Umbilical cord (tissue), 2 donors: ENCODE results near the gene FBLN2. TPM values are rescaled to one million over a fixed set of nuclear protein-coding genes. Genes with fewer than 3 reads are reported as not detected.

Experiments
- DNase-seq: peaks from one replicate; pipeline ENCODE4 v3.0.0-alpha.2; 2015; ENCODE audit warnings: low spot score
- total RNA-seq: library from RNA; depleted of rRNA; stranded (reverse); fragments of >200 nt; gene quantifications from one replicate; pipeline ENCODE4 v1.2.3, GENCODE V29; 2014; ENCODE audit warnings: low replicate concordance; ENCODE audit not compliant: insufficient read depth

The FBLN2 gene
- total RNA-seq, 1 donor from 2014 or later, result 309 TPM

DNA sequence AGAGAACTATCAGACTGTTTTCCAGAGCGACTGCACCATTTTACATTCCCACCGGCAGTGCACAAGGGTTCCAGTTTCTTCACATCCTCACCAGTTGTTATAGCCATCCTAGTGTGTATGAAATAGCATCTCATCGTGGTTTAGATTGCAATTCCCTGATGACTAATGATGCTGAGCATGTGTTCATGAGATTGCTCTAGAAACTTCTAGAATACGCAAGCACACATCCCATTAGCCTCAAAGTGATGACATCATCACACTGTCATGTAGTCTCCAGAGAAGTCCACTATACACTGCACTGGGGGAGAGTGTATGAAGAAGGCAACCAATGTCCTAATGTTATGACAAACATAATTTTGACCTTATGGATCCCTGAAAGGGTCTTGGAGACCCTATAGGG, 30.1 kb downstream of the FBLN2 start:
- DNase-seq, result no peak

DNA sequence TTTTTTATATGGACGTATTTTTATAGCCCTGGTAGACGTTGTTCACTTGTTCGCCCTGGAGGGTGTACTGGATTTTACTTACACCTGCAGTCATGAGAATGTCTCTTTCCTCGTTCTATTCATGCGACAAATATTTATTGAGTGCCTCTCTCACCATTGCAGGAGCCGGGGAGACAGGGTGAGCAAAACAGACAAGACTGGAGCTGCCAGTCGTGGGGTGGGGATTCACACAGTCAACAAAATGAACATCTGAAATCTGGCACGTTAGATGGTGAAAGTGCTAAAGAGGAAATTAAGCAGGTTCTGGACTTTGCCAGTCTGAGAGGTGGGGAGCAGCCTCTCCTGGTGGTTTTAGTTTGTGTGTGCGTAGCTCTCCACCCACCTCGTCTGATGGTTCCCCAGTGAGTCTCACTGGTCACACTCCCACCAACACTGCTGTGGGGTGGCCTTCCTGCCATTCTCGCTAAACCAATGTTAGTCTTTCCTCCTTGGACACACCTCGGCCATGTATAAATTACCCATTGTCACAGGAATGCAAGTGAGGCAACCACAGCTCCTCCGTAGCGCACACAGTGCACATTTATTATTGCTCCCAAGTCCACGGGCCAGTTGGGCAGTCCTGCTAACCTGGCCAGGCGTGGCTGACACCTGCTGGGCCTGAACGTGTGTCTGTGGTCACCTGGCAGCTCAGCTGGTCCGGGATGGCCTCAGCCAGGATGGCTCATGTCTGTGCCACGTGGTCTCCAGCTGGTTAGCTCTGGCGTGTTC, 31.5 kb downstream of the FBLN2 start:
- no peak for DNase-seq

DNA sequence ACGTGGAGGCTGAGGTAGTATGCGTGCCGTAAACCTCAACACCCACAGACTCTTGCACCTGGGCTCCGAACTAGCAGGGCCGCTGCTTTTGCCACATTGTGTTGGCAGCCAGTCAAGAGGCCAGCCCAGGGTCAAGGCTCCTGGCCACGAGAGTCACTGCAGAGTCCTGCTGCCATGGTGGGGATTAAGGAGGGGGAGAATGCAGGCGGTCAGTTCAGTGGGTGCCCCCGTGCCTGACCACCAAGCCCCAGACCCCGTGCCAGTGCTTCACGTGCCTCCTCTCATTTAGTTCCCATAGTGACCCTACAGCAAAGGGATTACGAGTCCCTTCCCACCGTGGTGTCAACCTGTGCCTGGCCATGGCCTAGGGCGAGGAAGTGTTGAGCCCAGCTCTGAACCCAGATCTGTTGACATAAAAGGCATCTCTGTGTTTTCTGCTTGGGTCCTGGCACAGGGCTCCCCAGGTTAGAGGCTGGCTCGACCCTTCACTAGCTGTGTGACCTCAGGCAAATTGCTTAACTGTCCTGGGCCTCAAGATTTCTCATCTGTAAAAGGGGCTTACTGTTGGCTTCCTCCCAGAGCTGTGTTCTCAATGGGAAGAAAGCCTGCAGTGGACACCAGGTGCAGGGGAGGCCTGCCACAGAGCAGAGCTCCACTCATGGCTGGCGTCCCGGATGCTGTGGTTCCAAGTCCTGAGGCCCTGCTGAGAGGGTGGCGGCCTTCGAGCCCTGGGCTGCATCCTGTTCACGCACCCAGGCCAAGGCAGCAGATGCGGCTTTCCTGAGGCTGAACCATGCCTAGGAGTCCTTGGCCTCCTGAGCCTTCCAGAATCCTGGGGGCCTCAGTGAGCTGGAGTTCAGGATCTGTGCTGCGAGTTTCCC, 32.8 kb downstream of the FBLN2 start:
- no peak for DNase-seq

DNA sequence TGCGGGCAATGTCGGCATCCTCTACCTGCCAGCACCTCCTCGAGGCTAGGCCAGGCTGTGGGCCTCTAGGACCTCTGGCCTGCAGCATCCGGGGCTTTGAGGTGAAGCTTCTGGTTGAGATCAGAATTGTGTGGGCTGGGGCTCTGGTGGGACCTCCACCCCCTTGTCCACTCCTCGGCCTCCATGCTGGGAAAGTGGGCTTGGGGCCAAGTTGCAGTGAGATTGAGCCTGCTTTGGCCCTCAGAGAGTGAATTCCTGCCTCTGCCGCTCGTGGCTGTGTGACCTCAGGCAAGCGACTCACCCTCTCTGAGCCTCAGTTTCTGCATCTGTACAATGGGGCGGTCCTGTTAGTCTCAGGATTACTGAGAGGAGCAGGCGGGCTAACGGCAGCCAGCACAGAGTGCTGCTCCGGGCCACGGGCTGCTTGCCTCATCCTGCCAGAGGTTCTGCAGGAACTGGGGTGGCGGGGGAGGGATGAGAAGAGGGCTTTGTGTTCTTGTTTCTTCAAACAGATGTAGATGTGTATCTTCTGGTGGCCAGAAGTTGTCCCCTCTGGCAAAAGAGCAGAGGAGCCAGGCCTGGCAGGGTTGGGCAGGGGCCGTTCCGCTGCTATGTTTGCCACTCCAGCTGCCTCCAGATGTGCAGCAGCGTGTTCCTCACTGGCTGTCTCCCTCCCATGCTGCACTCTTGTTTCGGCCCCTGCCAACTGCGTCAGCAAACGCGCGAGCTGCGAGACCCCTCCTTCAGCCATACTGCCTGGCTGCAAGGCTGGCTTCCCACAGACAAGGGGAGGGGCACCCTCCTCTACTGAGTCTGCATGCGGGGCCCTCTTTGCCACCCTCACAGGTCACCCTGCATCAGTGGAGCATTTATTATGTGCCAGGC, 33.7 kb downstream of the FBLN2 start:
- no peak for DNase-seq

DNA sequence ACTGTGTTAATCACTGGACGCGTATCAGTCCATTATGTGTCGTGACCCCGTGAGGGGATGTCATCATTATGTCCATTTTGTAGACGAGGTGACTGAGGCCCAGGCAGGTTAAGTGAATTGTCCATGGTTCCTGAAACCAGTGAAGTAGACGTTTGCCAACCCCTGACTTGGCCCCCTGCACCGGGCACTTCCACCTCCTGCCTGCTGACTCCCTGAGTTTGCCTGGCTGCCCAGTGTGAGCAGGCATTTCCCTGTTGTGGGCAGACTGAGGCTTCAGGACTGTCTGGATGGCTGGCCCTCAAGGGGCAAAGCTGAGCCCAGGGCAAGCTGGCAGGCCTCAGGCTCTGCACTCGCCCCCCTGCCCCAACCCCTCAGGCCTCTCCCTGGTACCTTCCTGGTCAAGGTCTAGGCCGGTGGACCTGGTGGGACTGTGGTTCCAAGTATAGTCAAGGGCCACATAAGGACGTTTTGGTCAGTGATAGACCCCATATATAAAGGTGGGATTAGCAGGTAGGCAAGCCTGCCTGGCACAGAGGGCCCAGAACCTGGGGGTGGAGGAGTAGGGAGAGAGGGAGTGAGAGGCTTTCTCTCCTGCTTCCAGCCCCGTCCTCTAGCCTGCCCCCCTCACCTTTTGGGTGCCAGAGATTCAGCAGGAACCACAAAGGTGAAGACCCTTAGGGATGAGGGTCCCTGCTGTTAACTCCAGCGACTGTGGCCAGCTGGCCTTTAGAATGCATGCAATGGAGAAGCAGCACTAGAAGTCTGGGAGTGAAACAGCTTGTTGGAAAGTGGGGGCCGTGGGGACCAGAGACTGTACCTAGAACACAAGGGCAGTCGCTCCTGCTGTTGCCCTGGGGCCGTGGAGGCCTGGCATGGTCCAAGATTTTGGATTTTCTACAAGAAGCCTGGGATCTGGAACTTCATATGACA, 34.6 kb downstream of the FBLN2 start:
- DNase-seq, result no peak

DNA sequence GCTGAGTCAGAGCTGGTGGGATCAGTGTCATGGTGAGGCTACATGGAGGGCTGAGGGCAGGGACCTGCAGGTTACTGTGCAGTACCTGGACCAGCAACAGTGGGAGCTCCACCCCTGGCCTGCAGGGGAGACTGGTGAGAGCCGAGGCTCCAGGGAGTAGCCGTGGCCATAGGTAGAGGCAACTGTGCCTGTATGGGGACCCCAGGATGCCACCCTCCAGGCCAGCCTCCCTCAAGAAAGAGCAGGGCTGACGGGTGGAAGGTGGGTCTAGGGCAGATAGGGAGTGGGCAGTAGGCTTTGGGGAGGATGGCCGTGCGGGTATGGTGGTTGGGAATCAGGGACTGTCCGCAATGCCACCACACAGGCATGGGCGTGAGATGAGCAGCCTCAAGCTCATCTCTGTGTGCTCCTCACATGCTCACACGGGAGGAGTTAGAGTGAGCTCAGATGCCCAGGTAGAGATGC, 35.5 kb downstream of the FBLN2 start:
- DNase-seq, result no peak

DNA sequence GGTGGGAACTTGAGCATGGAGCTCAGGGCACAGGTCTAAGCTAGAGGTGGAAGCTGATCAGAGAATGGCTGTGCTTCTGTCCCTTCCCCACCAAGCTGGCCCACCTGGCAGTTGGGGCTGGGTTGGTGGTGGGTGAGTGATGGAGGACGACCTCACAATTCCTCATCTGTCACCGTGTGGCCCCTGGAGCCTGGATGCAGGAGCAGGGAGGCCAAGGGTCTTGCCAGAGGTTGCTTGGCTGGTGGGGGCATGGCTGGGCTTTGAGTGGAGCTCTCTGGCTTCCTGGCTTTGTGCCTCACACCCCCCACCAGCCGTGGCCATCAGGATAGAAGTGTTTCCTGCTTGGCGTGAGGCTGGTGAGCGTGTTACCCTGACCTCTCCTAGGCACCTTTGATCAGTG, 36.0 kb downstream of the FBLN2 start:
- no peak for DNase-seq

DNA sequence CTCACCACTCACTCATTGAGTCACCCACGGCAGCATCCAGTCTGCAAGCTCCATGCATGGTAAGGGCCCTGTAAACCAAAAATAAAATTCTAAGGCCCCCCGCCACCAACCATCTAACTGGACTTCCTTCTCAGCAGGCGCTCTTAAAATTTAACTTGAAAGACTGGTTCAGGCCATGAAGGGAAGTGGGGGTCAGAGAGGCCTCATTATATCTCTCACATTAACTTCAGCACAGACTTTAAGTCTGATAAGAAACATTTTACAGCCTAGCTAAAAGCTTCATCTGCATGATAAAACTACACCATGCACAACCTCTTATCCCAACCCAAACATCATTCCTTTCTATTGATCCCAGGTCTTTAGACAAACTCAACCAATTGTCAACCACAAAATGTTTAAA, 38.5 kb downstream of the FBLN2 start:
- peak; percentile 72 for DNase-seq

DNA sequence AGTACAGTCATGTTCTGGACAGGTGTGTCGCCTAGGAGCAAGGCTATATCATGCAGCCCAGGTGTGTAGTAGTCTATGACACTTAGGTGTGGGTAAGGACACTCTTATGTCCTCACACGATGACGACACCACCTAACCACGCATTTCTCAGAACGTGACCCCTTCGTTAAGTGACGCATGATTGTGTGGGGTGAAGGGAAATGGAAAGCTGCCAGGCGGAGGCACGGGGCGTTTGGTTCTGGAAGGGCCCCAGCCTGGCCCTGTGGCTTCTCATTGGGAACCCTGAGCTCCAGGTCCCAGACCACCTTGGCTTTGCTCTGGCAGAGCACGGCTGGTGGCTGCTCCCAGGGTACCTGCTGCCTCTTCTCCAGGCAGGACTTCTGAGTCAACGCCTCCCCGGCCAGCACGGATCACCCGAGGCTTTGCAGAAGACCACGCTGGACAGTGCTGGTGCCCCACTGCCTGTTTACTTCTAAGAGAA, 39.3 kb downstream of the FBLN2 start:
- no peak for DNase-seq

DNA sequence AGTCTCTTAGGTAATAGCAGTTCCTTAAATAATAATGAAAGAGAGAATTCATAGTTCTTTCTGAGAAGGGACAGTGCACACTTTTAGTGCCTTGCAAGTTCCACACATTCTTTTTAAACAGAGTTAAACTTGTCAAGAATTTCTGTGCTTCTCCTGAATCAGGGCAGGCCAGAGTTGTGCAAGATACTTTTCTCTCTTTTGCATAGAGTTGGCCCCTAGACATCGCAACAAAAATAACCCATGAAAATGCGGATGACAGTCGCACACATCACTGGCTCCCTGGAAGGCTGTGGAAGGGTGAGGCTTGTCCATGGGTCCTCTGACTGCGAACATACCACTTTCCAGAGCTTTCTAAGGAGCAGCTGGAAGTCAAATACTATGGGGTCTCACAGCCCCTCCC, 40.1 kb downstream of the FBLN2 start:
- DNase-seq, result peak; percentile 46

DNA sequence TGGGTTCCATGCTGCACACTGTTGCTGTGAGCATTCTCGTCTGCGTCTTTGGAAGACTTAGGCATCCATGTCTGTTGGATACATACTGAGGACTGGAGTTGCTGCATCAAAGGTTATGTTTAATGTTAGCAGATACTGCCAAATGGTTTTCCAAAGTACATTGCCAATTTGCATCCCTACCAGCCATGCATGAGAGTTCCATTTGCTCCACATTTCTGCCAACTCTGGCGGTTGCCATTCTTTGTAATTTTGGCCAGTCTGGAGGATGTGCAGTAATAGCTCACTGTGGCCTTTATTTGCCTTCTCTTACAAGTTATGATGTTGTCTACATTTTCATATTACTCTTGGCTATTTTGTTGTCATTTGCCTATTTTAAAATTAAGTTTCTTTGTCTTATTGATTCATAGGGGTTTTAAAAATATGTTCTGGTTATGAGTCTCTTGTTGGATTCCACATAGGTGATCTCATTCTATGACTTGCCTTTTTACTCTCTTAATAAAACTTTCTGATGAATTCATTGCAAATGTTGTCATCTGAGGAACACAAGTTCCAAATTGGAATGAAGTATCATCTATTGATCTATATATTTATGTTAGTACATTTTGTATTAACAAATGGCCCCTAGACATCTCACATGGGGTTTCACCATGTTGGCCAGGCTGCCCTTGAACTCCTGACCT, 42.1 kb downstream of the FBLN2 start:
- no peak for DNase-seq

DNA sequence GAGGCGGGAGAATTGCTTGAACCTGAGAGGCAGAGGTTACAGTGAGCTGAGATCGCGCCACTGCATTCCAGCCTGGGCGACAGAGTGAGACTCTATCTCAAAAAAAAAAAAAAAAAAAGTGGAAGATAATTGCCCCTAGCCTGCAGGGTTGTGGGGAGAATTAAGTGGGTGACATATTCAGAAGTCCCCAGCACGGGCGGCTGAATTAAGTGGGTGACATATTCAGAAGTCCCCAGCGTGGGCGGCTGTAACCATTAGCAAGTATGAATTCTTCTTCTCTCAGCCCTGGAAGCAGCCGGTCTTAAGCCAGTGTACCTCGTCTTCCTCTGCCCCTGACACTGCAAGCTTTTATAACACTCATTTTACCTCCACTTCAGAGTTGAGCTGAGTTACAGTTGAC, 44.7 kb downstream of the FBLN2 start:
- no peak for DNase-seq

DNA sequence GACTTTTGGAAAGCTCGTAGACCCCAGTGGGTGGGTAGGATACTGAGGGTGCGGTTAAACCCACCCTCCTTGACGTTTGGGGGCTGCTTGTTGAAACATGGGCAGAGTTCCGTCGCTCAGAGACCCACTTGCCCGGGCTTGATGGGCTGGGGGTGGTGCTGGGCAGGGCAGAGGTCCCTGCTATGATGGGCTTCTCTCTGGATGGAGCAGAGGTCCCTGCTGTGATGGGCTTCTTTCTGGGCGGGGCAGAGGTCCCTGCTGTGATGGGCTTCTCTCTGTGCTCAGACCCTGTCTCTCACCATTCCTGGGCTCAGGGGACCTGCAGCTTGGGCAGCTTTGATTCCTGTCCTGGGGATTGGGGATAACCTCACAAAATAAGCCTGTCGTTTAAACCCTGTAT, 45.2 kb downstream of the FBLN2 start:
- DNase-seq, result no peak

DNA sequence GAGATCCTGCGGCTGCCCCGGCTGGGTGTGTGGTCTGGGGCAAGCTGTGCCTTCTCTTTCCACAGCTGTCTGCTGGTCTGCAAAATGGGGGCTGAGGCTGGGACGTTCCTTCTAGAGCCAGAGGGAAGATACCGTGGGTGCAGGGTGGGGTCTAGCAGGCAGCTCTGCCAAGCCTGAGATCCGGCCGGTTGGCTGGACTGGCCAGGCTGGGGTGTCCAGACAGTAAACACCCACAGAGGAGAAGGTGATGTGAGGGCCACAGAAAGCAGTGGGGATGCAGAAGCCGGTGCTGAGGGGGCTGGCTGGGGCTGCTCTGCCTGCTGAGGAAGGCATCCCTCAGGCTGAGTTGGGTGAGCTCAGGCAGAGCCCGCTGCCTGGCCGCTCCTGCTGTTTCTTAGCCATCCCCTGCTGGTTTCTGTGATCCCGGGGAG, 46.1 kb downstream of the FBLN2 start:
- peak; percentile 42 for DNase-seq

DNA sequence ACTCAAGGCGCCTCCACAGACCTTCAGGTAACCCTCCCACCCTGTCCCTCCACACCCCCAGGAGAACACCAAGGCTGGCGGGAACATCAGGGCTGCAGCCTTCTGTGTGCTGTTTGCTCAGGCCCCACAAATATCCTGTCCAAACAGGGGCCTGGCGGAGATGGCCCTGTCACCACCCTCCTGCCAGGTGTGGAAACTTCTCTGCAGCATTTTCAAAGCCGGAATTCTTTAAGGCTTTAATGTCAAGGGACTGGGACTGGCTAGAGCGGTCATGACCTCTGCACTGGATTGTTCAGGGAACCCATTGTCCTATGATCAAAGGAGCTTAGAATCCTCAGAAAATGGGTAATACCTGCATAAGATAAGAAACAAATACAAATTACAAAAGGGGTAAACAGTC, 46.6 kb downstream of the FBLN2 start:
- no peak for DNase-seq

DNA sequence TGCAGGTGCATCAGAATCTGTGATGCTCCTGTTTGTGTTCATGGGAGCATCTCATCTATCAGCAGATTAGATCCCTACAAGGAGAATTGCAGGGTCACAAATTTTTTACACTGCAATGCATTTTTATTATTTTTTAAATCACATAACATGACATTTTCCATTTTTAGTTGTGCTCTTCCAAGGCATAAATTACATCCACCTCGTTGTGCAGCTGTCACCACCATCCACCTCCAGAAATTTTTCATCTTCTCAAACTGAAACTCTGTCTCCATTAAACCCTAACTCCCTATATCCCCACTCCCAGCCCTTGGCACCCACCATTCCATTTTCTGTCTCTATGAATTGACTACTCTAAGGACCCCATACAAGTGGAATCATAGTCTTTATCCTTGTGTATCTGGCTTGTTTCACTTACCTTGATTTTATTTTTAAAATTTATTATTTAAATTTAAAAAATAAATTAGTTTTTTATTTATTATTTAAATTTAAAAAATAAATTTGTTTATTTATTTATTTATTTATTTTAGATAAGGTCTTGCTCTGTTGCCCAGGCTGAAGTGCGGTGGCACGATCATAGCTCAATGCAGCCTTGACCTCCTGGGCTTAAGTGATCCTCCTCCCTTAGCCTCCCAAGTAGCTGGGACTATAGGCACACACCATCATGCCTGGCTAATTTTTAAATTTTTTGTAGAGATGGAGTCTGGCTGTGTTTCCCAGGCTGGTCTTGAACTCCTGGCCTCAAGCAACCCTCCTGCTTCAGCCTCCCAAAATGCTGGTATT, 47.7 kb downstream of the FBLN2 start:
- DNase-seq, result no peak

DNA sequence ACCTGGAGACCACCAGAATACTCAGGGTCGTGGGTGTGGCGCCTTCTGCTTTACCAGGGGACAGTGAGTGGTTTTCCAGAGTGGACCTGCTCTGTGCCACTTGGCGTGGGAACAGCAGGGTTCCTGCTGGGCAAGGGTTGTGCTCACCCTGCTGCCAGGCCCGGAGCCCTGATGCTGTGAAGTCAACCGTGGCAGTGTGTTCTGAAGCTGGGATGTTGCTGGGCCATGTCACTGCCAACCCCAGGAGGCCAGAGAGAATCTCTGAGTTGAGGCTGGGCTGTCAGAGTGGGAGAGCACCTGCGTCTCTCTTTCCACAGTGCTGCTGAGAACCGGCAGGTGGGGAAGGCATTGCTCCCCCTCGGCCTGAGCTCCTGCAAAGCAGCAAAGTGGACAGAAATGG, 48.7 kb downstream of the FBLN2 start:
- DNase-seq, result no peak

DNA sequence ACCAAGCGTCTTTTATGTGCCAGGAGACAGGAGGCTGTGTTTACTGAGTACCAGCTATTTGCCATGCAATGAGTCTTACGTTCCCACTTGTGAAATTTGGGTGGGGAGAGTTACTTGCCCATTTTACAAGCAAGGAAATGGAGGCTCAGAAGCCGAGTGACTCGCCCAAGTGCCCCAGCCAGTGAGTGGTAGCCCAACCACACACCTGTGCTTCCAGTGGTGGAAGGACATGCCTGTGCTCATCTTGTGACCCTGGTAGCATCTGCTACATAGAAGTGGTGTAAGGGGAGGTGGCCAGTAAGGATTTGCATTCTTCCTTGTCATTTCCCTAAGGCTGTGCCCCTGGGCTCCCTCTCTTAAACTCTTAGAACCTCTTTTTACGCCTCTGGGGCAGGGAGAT, 49.3 kb downstream of the FBLN2 start:
- no peak for DNase-seq
